ENCODE measurements around the gene RCC2. TPM values are rescaled to one million over a fixed set of nuclear protein-coding genes. Genes with fewer than 3 reads are reported as not detected.

The RCC2 gene
- total RNA-seq, 1 donor from 2014 or later = 132 TPM

DNA sequence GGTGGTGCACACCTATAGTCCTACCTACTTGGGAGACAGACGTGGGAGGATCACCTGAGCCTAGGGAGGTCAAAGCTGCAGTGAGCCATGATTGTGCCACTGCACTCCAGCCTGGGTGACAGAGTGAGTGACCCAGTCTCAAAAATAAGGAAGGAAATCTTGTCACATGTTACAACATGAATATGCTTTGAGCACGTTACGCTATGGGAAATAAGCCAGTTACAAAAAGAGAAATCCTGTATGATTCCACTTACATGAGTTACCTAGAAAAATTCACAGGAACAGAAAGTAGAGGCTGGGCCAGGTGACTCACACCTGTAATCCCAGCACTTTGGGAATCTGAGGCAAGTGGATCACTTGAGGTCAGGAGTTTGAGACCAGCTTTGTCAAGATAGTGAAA is 74.2 kb downstream of the RCC2 start:
- Mint-ChIP-seq H3K27me3 (ENCODE audit: unreplicated experiment) (peaks cover 6% of the 10 kb centered on the region), H3K4me1 (ENCODE audit: low read depth, unreplicated experiment) (no peaks in the 10 kb centered on the region), H3K36me3 (ENCODE audit: unreplicated experiment) (no peaks in the 10 kb centered on the region), H3K4me3 (ENCODE audit: unreplicated experiment) (no peak overlapping the region), H3K9me3 (ENCODE audit: unreplicated experiment) (no peaks in the 10 kb centered on the region), H3K27ac (ENCODE audit: unreplicated experiment) (no peak overlapping the region)
- TF ChIP-seq, protein P1, sequence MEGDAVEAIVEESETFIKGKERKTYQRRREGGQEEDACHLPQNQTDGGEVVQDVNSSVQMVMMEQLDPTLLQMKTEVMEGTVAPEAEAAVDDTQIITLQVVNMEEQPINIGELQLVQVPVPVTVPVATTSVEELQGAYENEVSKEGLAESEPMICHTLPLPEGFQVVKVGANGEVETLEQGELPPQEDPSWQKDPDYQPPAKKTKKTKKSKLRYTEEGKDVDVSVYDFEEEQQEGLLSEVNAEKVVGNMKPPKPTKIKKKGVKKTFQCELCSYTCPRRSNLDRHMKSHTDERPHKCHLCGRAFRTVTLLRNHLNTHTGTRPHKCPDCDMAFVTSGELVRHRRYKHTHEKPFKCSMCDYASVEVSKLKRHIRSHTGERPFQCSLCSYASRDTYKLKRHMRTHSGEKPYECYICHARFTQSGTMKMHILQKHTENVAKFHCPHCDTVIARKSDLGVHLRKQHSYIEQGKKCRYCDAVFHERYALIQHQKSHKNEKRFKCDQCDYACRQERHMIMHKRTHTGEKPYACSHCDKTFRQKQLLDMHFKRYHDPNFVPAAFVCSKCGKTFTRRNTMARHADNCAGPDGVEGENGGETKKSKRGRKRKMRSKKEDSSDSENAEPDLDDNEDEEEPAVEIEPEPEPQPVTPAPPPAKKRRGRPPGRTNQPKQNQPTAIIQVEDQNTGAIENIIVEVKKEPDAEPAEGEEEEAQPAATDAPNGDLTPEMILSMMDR (IDR thresholded peaks at IDR 0.05; ENCODE audit: partially characterized antibody, unreplicated experiment) = no peak
- DNase-seq = no peak

DNA sequence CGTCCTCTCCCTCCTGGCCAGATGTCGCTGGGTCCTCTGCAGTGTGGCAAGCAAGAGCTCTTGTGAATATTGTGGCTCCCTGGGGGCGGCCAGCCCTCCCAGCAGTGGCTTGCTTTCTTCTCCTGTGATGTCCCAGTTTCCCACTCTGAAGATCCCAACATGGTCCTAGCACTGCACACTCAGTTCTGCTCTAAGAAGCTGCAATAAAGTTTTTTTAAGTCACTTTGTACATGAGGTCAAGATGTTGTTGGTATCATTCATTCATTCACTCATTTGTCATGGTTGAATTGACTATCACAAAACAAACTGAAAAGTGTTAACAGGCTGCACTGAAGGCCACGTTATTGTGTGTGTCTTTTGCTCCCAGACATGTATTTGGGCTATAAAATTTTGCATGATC is 75.7 kb downstream of the RCC2 start:
- Mint-ChIP-seq H3K4me1 (ENCODE audit: low read depth, unreplicated experiment) (no peaks in the 10 kb centered on the region), H3K27ac (ENCODE audit: unreplicated experiment) (no peak overlapping the region), H3K36me3 (ENCODE audit: unreplicated experiment) (no peaks in the 10 kb centered on the region), H3K4me3 (ENCODE audit: unreplicated experiment) (no peak overlapping the region), H3K27me3 (ENCODE audit: unreplicated experiment) (peaks cover 5% of the 10 kb centered on the region), H3K9me3 (ENCODE audit: unreplicated experiment) (no peaks in the 10 kb centered on the region)
- TF ChIP-seq, protein P1 (IDR thresholded peaks at IDR 0.05; ENCODE audit: partially characterized antibody, unreplicated experiment) = no peak
- no peak for DNase-seq

DNA sequence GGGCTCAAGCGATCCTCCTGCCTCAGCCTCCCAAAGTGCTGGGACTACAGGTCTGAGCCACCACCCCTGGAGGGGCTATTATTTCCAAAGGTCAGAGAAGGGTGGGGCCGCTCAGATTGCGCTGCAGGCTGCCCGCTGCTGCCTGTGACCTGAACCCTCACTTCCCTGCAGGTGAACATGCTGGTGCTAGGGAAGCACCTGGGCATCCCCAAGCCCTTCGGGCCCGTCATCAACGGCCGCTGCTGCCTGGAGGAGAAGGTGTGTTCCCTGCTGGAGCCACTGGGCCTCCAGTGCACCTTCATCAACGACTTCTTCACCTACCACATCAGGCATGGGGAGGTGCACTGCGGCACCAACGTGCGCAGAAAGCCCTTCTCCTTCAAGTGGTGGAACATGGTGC is 76.1 kb downstream of the RCC2 start:
- Mint-ChIP-seq H3K4me3 (ENCODE audit: unreplicated experiment) (no peak overlapping the region), H3K36me3 (ENCODE audit: unreplicated experiment) (no peaks in the 10 kb centered on the region), H3K27me3 (ENCODE audit: unreplicated experiment) (peaks cover 2% of the 10 kb centered on the region), H3K27ac (ENCODE audit: unreplicated experiment) (no peak overlapping the region), H3K4me1 (ENCODE audit: low read depth, unreplicated experiment) (no peaks in the 10 kb centered on the region), H3K9me3 (ENCODE audit: unreplicated experiment) (no peaks in the 10 kb centered on the region)
- TF ChIP-seq, protein P1 (IDR thresholded peaks at IDR 0.05; ENCODE audit: partially characterized antibody, unreplicated experiment) = no peak
- no peak for DNase-seq

DNA sequence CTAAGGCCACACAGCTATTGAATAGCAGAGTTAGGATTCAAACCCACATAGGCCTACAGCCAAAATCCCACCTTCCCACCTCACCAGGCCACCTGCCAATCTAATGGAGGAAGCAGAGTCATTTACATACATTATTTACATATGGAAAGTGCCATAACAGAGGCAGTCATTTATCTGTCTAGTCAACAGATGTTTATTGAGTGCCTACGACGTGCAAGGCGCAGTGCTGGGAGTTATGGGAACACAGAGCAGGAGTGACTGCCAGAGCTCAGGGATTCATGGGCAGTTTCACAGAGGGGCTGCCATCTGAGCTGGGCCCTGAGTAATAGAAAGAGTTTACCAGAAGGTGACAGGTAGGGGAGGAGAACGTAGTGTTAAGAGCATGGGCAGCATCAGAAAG is 77.8 kb downstream of the RCC2 start:
- no peak for DNase-seq
- Mint-ChIP-seq H3K4me3 (ENCODE audit: unreplicated experiment) (no peak overlapping the region), H3K27ac (ENCODE audit: unreplicated experiment) (no peak overlapping the region), H3K9me3 (ENCODE audit: unreplicated experiment) (no peaks in the 10 kb centered on the region), H3K27me3 (ENCODE audit: unreplicated experiment) (peaks cover 2% of the 10 kb centered on the region), H3K4me1 (ENCODE audit: low read depth, unreplicated experiment) (no peaks in the 10 kb centered on the region), H3K36me3 (ENCODE audit: unreplicated experiment) (no peaks in the 10 kb centered on the region)
- TF ChIP-seq, protein P1 (IDR thresholded peaks at IDR 0.05; ENCODE audit: partially characterized antibody, unreplicated experiment) = no peak

DNA sequence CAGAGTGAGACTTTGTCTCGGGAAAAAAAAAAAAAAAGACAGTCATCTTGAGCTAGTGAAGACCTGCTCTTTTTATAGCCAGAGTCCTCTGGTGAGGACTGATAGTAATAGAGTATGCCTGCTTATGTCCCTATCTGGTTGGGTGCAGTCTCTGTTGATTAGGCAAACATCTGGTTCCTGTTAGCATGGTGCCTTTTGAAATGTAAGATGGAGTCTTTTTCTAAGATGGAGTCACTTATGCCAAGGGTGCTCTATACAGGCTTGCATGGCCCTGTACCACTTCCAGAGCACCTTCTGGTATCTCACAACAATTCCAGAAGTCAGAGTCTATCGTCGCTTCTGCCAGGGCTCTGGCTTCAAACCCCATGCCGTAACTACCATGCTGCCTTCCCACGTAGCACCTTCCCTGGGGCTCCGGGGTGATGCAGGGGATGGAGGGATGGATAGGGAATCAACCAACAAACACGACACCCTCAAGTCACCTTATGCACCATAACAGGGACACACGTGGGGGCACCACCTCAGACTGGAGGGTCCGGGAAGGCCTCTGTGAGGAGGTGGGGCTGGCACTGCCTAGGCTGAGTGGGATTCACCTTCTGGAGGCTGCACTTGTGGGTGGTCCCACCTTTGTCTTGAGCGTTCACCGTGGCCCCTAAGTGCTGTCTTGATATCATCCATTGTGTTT is 79.1 kb downstream of the RCC2 start:
- Mint-ChIP-seq H3K4me1 (ENCODE audit: low read depth, unreplicated experiment) (no peaks in the 10 kb centered on the region), H3K4me3 (ENCODE audit: unreplicated experiment) (no peak overlapping the region), H3K36me3 (ENCODE audit: unreplicated experiment) (no peaks in the 10 kb centered on the region), H3K27me3 (ENCODE audit: unreplicated experiment) (peaks cover 2% of the 10 kb centered on the region), H3K9me3 (ENCODE audit: unreplicated experiment) (no peaks in the 10 kb centered on the region), H3K27ac (ENCODE audit: unreplicated experiment) (no peak overlapping the region)
- TF ChIP-seq, protein P1 (IDR thresholded peaks at IDR 0.05; ENCODE audit: partially characterized antibody, unreplicated experiment) = no peak
- no peak for DNase-seq

Data from glutamatergic neuron (in vitro differentiated cells).